SH-SY5Y (cell line): ENCODE measurements around the gene AWAT2.

ENCODE experiments used
- GATA2 ChIP-seq: IDR thresholded peaks from 2 replicates; pipeline ENCODE4 v1.6.1; 2011; ENCODE audit warnings: mild to moderate bottlenecking, low read depth, low read length
- GATA3 ChIP-seq: IDR thresholded peaks from 2 replicates; pipeline ENCODE4 v1.6.1; 2011; ENCODE audit warnings: low read depth, mild to moderate bottlenecking, low read length, moderate library complexity

DNA sequence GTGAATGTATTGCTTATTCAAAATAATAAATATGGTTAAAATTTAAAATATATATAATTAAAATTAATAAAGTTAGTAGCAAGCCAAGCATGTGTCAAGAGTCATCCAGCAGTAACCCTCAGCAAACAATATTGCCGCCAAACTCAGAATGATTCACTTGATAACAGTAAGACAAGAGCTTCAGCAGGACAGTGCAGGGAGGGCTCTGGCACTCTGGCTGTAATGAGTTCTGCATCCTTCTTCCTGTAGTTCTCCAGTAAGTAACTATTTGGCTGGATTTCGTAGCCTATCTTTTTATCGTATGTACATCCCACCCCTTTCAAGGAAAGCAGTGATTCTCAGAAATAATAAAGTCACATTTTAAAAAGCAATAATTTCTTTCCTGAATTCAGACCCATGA lies 30.1 kb upstream of the AWAT2 start:
- TF ChIP-seq GATA2 (no peak), GATA3 (no peak)
